DMS153 treated with DMSO at 0.1 percent for 48 hours (cell line): ENCODE measurements around the gene SCAF11.

Experiments used
- DNase-seq: peaks from one replicate; lab custom pipeline; 2025; ENCODE audit not compliant: unreplicated experiment; lab: John Stamatoyannopoulos, UW

SCAF11 gene

DNA sequence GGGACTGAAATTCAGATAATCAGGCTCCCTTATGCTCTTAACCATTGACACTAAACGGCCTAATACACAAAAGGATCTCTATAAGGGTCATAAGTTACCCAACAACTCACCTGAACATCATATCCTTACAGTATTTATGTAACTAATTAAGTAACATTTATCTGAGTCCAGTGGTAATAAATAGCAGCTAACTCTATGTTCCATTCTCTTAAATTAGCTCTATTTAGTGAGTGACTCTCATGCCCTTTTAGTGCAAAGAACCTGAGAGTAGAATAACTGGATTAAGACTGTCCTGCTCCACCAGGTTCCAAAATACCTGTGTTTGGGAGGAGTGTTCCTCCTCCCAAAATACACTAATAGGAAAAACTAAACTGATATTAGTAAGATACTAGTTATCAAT, 9.8 kb downstream of the SCAF11 start:
- DNase-seq, result no peak

DNA sequence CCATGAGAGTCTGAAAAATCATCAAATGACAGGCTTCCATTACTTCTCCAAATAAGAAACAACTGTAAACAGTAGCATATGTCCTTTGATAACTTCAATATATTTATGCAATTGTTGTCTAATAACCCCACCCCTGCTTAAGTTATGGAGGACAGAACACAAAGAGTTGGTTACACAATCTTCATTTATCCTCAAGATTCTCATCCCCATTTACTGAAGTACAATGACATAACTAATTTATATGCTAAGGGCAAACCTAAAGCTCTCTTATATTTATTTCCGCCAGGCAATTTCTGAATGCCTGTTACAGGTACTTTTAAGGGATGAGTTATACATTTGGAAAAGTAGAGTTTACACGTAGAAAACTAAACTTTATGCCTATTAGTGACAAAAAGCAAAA, 12.3 kb downstream of the SCAF11 start:
- DNase-seq, result no peak

- DNase-seq, result no peak
Observed at GRCh38 chr12:45977620-45978019, 12.8 kb downstream of the SCAF11 start.

- DNase-seq, result no peak
Observed at GRCh38 chr12:45975506-45975905, 14.9 kb downstream of the SCAF11 start.

DNA sequence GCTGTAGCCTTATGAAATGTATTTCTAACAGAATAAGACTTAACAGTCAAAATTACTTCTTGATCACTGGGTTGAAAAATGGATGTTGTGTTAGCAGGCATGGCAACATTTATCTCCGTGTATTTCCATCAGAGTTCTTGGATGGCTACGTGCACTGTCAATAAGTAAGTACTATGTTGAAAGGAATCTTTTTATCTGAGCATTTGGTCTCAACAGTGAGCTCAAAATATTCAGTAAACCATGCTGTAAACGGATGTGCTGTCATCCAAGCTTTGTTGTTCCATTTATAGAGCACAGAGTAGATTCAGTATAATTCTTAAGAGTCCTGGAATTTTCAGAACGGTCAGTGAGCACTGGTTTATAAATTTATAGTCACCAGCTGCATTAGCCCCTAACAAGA, 15.5 kb downstream of the SCAF11 start:
- no peak for DNase-seq

GRCh38 chr12:45974171-45974719, 16.1 kb downstream of the SCAF11 start:
- DNase-seq, result no peak

GRCh38 chr12:45973526-45973925, 16.8 kb downstream of the SCAF11 start:
- DNase-seq, result no peak

GRCh38 chr12:45970391-45970790, 20.0 kb downstream of the SCAF11 start:
- no peak for DNase-seq

DNA sequence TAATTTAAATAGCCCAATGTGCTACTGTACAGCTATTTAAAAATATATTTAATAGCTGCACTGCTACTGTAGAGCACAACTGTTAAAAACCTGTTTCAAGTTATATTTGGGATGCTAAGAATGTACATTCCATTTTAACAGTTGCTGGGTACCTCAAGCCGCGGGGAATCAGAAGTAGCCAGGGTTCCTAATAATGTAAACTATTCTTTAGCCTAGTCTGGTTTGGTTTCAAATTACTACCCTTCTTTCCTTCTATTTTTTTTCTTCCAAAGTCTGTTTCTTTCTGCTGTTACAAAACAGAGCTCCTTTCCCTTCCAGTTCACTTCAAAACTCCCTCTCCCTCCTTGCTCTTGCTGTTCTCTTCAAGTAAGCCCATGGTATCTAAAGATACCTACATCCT, 21.3 kb downstream of the SCAF11 start:
- DNase-seq, result no peak

- DNase-seq, result no peak
Observed at GRCh38 chr12:45966486-45966885, 23.9 kb downstream of the SCAF11 start.

GRCh38 chr12:45962553-45963325, 27.6 kb downstream of the SCAF11 start:
- DNase-seq, result no peak

DNA sequence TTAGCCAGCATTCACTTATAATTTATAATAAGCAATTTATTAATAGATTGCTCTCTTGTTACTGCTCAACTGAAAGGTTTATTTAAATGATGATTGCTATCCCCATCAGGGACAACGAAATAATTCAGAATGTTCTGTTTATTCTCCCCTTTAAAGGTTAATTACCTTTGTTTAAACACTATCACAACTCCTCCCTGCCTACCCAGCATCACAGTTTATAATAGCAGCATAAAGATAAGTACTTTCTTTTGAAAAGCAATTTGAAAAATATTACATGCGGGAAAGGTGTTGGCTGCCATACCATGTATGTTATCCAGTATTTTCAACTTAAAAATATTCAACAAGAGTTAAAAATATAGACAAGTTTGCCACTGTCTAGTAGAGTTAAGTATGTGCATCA, 30.6 kb downstream of the SCAF11 start:
- no peak for DNase-seq

DNA sequence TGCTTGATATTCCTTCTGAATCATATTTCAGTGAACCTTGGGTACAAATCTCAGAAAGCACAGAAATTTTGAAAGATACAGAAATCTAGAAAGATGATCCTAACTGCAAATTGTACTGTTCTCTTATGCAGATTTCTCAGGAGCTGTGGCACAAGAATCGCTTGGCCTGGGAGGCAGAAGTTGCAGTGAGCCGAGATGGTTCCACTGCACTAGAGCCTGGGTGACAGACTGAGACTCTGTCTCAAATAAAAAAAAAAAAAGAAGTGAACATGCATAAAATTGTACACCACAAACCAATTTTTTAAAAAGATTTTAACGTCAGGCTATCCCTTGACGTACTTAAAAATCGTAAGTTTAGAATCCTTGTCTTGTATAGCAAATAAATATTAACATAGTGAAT, 31.3 kb downstream of the SCAF11 start:
- no peak for DNase-seq

- no peak for DNase-seq
Observed at GRCh38 chr12:45948546-45948945, 41.8 kb downstream of the SCAF11 start.

DNA sequence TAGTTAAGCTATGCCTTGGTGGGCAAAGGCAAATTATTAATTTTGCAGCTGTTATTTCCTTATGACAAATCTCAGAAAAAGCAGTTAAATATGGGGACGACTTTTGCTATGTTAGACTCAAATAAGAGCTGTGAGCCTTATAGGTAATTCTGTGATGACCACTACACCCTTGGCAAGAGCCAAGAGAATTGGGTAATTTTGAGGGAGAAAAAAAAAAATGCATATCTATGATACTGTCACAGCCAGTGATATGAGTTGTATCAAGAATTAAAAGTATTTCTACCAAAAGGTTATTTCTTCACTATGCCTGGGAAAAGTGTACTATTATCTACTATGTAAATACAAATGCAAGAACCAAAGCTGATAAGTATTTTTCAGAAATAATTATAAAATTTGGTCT, 43.9 kb downstream of the SCAF11 start:
- no peak for DNase-seq

DNA sequence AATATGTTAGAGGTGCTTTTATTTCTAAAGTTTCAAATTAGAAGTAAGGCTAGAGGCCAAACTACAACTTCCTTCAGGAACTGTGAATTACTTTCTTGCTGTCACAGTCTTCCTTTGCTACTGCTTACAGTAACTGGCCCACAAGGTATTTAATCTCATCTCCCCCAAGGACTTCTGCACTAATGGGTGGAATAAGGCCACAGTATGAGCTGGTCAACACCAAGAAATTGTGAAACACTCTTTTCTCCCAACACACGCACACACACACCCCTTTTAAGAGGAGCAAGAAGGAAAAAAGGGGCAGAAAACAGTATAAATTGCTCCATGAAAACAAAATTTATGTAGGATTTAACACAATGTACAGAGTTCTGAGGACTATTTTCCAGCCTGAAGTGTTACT, 45.6 kb downstream of the SCAF11 start:
- DNase-seq, result no peak

DNA sequence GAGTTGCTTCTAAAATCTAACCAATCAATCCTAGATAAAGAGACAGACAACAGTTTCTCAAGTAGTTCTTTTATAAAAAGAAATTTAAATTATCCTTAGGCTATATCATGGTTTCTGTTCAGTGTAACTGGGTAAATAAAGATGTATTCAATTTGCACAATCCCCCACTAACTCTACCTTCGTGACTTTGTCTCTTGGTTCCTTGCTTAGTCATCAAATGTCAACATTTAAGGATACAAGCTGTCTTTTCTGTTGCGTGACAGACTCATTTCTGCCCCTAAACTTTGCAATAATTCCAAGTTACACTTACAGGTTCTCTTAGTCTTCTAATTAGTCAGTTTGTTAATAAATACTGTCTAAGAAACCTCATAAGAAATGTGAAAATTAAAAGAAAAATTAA, 50.6 kb downstream of the SCAF11 start:
- DNase-seq, result no peak

DNA sequence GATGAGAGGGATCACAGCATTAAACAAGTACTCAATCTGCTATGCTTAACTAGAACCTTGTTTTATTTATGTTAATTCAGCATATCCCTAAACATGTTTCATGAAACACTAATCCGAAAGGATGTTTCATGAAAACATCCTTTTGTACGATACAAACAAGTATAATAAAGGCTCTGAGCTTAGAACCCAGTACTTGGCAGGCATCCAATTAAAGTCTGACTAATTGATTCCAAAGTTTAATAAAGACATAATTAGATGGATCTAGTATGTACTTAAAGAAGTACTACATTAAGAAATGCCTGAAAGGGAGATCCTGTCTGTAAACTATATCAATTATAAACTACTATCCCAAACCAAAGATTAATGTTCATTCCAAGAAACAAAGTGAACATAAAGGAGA, 51.8 kb downstream of the SCAF11 start:
- no peak for DNase-seq

DNA sequence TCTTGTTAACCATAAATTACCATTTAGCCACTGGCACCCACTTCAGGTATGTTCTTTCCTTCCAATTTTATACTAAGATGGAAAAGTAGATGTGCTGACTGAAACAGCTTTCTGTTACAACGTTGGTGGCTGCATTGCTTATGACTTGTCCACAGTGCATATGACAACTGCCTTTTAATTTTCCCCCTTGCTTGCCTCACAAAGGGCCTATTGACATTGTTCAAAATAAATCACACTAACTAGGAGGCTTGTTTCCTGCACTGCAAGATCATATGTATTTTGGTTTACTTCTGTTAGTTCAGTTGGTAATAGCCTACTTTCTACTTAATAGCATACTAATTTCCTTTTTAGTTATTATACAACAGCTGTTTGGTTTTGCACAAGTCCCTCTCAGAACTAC, 55.4 kb downstream of the SCAF11 start:
- no peak for DNase-seq

- no peak for DNase-seq
Observed at GRCh38 chr12:45933504-45933903, 56.9 kb downstream of the SCAF11 start.

DNA sequence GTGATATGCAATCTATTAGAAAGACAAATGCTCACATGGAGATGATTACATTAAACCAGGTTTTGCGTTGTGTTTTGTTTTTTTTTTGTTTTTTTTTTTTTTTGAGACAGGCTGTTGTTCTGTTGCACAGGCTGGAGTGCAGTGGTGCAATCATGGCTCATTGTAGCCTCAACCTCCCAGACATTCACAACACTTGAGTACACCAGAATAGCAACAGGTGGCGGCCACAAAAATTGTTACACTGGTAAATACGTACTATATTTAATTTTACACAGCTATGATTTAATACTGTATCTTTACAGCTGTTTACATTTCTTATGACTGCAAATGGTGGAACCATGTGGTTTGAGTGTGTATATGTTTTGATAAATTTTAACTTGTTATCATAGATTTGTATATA, 60.0 kb downstream of the SCAF11 start:
- no peak for DNase-seq

GRCh38 chr12:45928309-45928708, 62.1 kb downstream of the SCAF11 start:
- DNase-seq, result no peak

GRCh38 chr12:45918818-45919217, 71.6 kb downstream of the SCAF11 start:
- DNase-seq, result no peak
